Trophoblast cell (in vitro differentiated cells and primary cell): ENCODE results near the gene RBM44.
"Not testable (repeated sequence)": the region's sequence is repeated elsewhere in the genome, so short reads cannot be mapped to it uniquely, and the experiment has no call there.

Experiments
- DNase-seq, 2 donors: peaks; one replicate each; pipeline ENCODE4 v3.0.0-alpha.2; 2016
- H2AFZ ChIP-seq: 2 replicates; pipeline ENCODE4 v1.6.1; 2013; ENCODE audit warnings: low read length, moderate library complexity, mild to moderate bottlenecking; ENCODE audit not compliant: insufficient read depth, poor library complexity
- H2AK5ac ChIP-seq: 2 replicates; pipeline ENCODE4 v1.6.1; 2013; ENCODE audit warnings: mild to moderate bottlenecking, low read length
- H2BK120ac ChIP-seq: 2 replicates; pipeline ENCODE4 v1.6.1; 2013; ENCODE audit warnings: low read length, mild to moderate bottlenecking, moderate library complexity; ENCODE audit not compliant: insufficient read depth, poor library complexity
- H2BK12ac ChIP-seq: 2 replicates; pipeline ENCODE4 v1.6.1; 2013; ENCODE audit warnings: mild to moderate bottlenecking, low read length, moderate library complexity
- H2BK5ac ChIP-seq: 2 replicates; pipeline ENCODE4 v1.6.1; 2013; ENCODE audit warnings: low read length, low read depth, moderate library complexity, mild to moderate bottlenecking; ENCODE audit not compliant: poor library complexity
- H3K14ac ChIP-seq: 2 replicates; pipeline ENCODE4 v1.6.1; 2013; ENCODE audit warnings: mild to moderate bottlenecking, low read length
- H3K18ac ChIP-seq: 2 replicates; pipeline ENCODE4 v1.6.1; 2013; ENCODE audit warnings: mild to moderate bottlenecking, low read length
- H3K23ac ChIP-seq: 2 replicates; pipeline ENCODE4 v1.6.1; 2013; ENCODE audit warnings: low read length
- H3K27ac ChIP-seq: 2 replicates; pipeline ENCODE4 v1.5.1; 2013; ENCODE audit warnings: low read depth, mild to moderate bottlenecking, inconsistent platforms, low read length, moderate library complexity
- H3K27me3 ChIP-seq: 2 replicates; pipeline ENCODE4 v1.6.1; 2013; ENCODE audit warnings: inconsistent platforms, mild to moderate bottlenecking, low read length, moderate library complexity; ENCODE audit not compliant: insufficient read depth
- H3K36me3 ChIP-seq, 2 experiments: 1 replicate in 1 of 2; 2 replicates in 1 of 2; pipeline ENCODE4 v1.6.1; 2013; ENCODE audit warnings: low read length in 2 of 2, mild to moderate bottlenecking in 2 of 2, moderate library complexity in 1 of 2; ENCODE audit not compliant: insufficient read depth in 2 of 2, control insufficient read depth in 1 of 2
- H3K4ac ChIP-seq: 2 replicates; pipeline ENCODE4 v1.6.1; 2013; ENCODE audit warnings: low read depth, mild to moderate bottlenecking, low read length, moderate library complexity
- H3K4me1 ChIP-seq, 2 experiments: 1 replicate in 1 of 2; 2 replicates in 1 of 2; pipeline ENCODE4 v1.6.1; 2013; ENCODE audit warnings: low read length in 2 of 2, mild to moderate bottlenecking in 2 of 2, moderate library complexity in 1 of 2; ENCODE audit not compliant: insufficient read depth in 2 of 2, control insufficient read depth in 1 of 2
- H3K4me2 ChIP-seq: 2 replicates; pipeline ENCODE4 v1.6.1; 2013; ENCODE audit warnings: inconsistent platforms, mild to moderate bottlenecking, low read length, moderate library complexity
- H3K4me3 ChIP-seq: 2 replicates; pipeline ENCODE4 v1.5.1; 2013; ENCODE audit warnings: mild to moderate bottlenecking, low read depth, low read length, inconsistent platforms
- H3K79me1 ChIP-seq: one replicate; pipeline ENCODE4 v1.6.1; 2013; ENCODE audit warnings: low read length
- H3K79me2 ChIP-seq: 2 replicates; pipeline ENCODE4 v1.6.1; 2013; ENCODE audit warnings: low read length, mild to moderate bottlenecking; ENCODE audit not compliant: control insufficient read depth, insufficient read depth, poor library complexity
- H3K9ac ChIP-seq: 2 replicates; pipeline ENCODE4 v1.6.1; 2013; ENCODE audit warnings: mild to moderate bottlenecking, low read length
- H3K9me3 ChIP-seq: 2 replicates; pipeline ENCODE4 v1.6.1; 2013; ENCODE audit warnings: low read depth, mild to moderate bottlenecking, control low read depth, inconsistent platforms, low read length; ENCODE audit not compliant: insufficient read depth
- H4K12ac ChIP-seq: 2 replicates; pipeline ENCODE4 v1.6.1; 2013; ENCODE audit warnings: low read depth, mild to moderate bottlenecking, low read length, moderate library complexity
- H4K8ac ChIP-seq: 2 replicates; pipeline ENCODE4 v1.6.1; 2013; ENCODE audit warnings: low read depth, mild to moderate bottlenecking, low read length, moderate library complexity
- H4K91ac ChIP-seq: one replicate; pipeline ENCODE4 v1.6.1; 2013; ENCODE audit warnings: low read depth, mild to moderate bottlenecking, low read length, moderate library complexity
- WGBS: extraction: QIAGEN DNeasy Blood & Tissue Kit; methylation state at CpG from one replicate; pipeline ENCODE4 v1.1.7; 2013; ENCODE audit warnings: missing lambda C conversion rate; ENCODE audit not compliant: insufficient read length, insufficient coverage; ENCODE audit errors: extremely low coverage; 5-methylcytosine and 5-hydroxymethylcytosine counted together

RBM44 gene

DNA sequence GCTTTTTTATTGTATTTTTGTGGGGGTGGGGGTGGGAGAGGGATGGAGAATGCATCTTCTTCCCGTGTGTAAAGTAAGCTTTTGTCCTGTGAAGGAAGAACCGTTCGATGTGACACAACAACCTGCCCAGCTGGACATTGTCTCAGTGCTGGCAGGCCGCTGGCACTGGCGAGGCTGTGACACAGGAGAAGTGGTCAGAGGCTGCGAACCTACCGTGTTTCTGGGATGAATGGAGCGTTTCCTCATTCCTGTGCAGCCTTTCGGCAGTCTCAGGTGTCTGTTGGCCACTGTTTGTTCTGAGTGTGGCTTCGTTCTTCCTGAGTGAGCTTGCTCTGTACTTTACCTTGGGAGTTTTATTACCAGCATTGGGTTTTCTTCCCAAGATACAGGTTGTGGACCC is 68.9 kb downstream of the RBM44 start:
- no CpG with 5 or more reads among the region's 10 CpGs for WGBS
- peak overlapping the region; percentile 12 for H3K4ac ChIP-seq
- no peak overlapping the region for H3K9ac ChIP-seq
- H3K4me2 ChIP-seq: no peak overlapping the region
- DNase-seq: peak; percentile 85 to 87
- peak overlapping the region; percentile 95 for H2BK120ac ChIP-seq
- H3K4me3 ChIP-seq: no peak overlapping the region
- H2AFZ ChIP-seq: no peak overlapping the region
- H4K91ac ChIP-seq: peak overlapping the region; percentile 65
- peak overlapping the region; percentile 58 for H4K8ac ChIP-seq
- H3K27me3 ChIP-seq: no peaks in the 10 kb centered on the region
- H2AK5ac ChIP-seq: peak overlapping the region; percentile 79
- peaks cover 48 to 65% of the 10 kb centered on the region in 2 experiments for H3K4me1 ChIP-seq
- peak overlapping the region; percentile 67 for H2BK5ac ChIP-seq
- no peak overlapping the region for H4K12ac ChIP-seq
- H3K23ac ChIP-seq: no peak overlapping the region
- H2BK12ac ChIP-seq: peak overlapping the region; percentile 97
- peaks cover 4% of the 10 kb centered on the region for H3K79me2 ChIP-seq
- peaks cover 56% of the 10 kb centered on the region for H3K79me1 ChIP-seq
- H3K14ac ChIP-seq: peak overlapping the region; percentile 72
- no peaks in the 10 kb centered on the region for H3K36me3 ChIP-seq
- H3K18ac ChIP-seq: peak overlapping the region; percentile 54
- H3K27ac ChIP-seq: peak overlapping the region; percentile 3
- H3K9me3 ChIP-seq: peaks cover 2% of the 10 kb centered on the region

DNA sequence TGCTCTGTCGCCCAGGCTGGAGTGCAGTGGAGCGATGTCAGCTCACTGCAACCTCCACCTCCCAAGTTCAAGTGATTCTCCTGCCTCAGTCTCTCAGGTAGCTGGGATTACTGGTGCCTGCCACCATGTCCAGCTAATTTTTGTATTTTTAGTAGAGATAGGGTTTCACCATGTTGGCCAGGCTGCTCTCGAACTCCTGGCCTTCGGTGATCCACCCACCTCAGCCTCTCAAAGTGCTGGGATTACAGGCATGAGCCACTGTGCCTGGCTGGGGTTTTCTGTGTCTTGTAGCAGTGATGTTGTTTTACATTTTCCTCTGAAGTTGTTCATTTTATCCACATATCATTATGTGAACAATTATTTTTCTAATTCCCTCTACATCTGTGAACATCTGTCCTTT is 69.5 kb downstream of the RBM44 start:
- not testable (repeated sequence) for H3K36me3 ChIP-seq, H3K9ac ChIP-seq, H2BK120ac ChIP-seq, H4K8ac ChIP-seq, H3K18ac ChIP-seq, H2BK5ac ChIP-seq, H3K4ac ChIP-seq, H3K4me2 ChIP-seq, DNase-seq, H3K9me3 ChIP-seq, H3K14ac ChIP-seq, H4K12ac ChIP-seq, H3K4me3 ChIP-seq, H2BK12ac ChIP-seq, H3K27ac ChIP-seq, H2AFZ ChIP-seq, H3K79me2 ChIP-seq, H3K27me3 ChIP-seq, H3K23ac ChIP-seq, H2AK5ac ChIP-seq
- Histone ChIP-seq H4K91ac (peak overlapping the region; percentile 15), H3K79me1 (peaks cover 51% of the 10 kb centered on the region), H3K4me1 (peaks cover 47 to 64% of the 10 kb centered on the region in 2 experiments)
- WGBS: no CpG with 5 or more reads among the region's 4 CpGs

DNA sequence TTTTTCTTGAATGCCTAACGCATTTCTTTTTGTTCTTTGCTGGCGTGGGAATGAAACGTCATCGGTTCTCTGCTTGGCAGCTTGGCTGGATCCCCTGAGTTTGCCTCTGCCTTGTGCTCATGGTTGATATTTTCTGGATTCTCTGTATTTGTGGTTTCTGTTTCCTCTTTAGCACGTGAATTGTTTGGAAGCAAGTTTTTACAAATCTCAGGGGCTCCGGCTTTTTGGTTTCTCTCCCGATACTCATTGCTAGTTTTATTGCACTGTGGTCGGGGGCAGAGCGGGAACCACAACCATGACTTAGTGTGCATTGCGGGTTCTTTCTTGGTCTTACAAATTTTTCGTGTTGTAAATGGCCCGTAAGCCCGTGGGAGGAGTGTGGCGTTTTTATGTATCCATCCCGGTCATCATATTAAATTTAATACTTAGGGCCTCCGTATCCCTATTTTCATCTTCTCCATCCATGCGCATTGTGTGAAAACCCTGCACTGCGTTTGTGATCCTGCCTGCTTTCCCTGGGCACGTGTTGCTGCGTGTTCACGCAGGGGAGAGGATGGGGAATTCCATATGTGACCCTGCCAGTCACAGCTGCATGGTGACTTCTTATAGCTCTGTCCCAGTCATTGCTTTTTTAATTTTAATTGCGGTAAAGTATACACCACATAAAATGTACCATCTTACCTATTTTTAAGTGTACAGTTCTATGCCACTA is 70.2 kb downstream of the RBM44 start:
- Histone ChIP-seq H3K14ac (no peak overlapping the region), H4K91ac (no peak overlapping the region), H4K12ac (no peak overlapping the region), H2BK120ac (no peak overlapping the region), H4K8ac (no peak overlapping the region), H3K4me1 (peaks cover 48 to 64% of the 10 kb centered on the region in 2 experiments), H3K36me3 (no peaks in the 10 kb centered on the region), H3K4me3 (no peak overlapping the region), H3K27ac (no peak overlapping the region), H3K9me3 (peaks cover 5% of the 10 kb centered on the region), H3K27me3 (no peaks in the 10 kb centered on the region), H2AK5ac (no peak overlapping the region), H2AFZ (no peak overlapping the region), H3K18ac (no peak overlapping the region), H2BK12ac (no peak overlapping the region), H3K79me1 (peaks cover 49% of the 10 kb centered on the region), H3K4ac (no peak overlapping the region), H3K9ac (no peak overlapping the region), H3K79me2 (peaks cover 4% of the 10 kb centered on the region), H3K23ac (no peak overlapping the region), H2BK5ac (no peak overlapping the region), H3K4me2 (no peak overlapping the region)
- no peak for DNase-seq
- WGBS: no CpG with 5 or more reads among the region's 22 CpGs

DNA sequence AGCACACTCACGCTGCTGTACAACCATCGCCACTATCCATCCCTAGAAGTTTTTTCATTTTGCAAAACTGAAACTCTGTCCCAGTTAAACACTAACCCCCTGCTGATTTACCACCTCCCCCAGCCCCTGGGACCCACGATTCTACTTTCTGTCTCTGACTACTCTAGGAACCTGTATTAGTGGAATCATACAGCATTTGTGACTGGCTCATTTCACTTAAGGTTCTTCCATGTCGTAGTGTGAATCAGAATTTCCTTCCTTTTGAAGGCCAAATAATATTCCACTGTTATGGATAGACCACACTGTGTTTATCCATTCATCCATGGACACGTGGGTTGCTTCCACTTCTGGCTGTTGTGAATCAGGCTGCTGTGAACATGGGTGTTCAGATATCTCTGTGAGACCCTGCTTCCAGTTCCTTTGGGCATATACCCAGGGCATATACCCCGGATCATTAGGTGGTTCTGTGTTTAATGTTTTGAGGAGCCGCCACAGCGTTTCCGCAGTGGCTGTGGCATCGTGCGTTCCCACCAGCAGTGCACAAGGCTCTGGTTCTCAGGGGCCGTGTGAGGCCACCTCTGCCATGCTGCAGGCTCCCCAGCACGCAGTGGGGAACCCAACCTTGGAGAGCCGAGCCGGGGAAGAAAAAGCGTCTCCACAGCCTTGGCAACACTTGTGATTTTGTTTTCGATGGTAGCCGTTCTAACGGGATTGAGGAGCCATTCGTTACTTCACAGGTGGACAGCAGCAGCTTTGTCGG is 70.9 kb downstream of the RBM44 start:
- H3K14ac ChIP-seq: peak overlapping the region; percentile 83
- peaks cover 44% of the 10 kb centered on the region for H3K79me1 ChIP-seq
- H4K91ac ChIP-seq: peak overlapping the region; percentile 76
- no peaks in the 10 kb centered on the region for H3K36me3 ChIP-seq
- H3K23ac ChIP-seq: no peak overlapping the region
- peak overlapping the region; percentile 8 for H3K27ac ChIP-seq
- no peak overlapping the region for H4K12ac ChIP-seq
- H3K4ac ChIP-seq: peak overlapping the region; percentile 17
- H2AK5ac ChIP-seq: peak overlapping the region; percentile 70
- H3K4me1 ChIP-seq: peaks cover 48 to 64% of the 10 kb centered on the region in 2 experiments
- peak overlapping the region; percentile 61 for H2BK12ac ChIP-seq
- no peak overlapping the region for H3K9ac ChIP-seq
- peak overlapping the region; percentile 73 for H2BK120ac ChIP-seq
- H3K27me3 ChIP-seq: no peaks in the 10 kb centered on the region
- no peak overlapping the region for H4K8ac ChIP-seq
- H2BK5ac ChIP-seq: peak overlapping the region; percentile 54
- peaks cover 4% of the 10 kb centered on the region for H3K79me2 ChIP-seq
- peaks cover 5% of the 10 kb centered on the region for H3K9me3 ChIP-seq
- no peak for DNase-seq
- peak overlapping the region; percentile 12 for H3K18ac ChIP-seq
- no peak overlapping the region for H3K4me3 ChIP-seq
- no peak overlapping the region for H3K4me2 ChIP-seq
- H2AFZ ChIP-seq: no peak overlapping the region
- no CpG with 5 or more reads among the region's 21 CpGs for WGBS
